ENCODE measurements around the gene C1orf232. TPM values are rescaled to one million over a fixed set of nuclear protein-coding genes. Genes with fewer than 3 reads are reported as not detected.

C1orf232 gene
- total and polyA plus RNA-seq, 8 donors = not detected

DNA sequence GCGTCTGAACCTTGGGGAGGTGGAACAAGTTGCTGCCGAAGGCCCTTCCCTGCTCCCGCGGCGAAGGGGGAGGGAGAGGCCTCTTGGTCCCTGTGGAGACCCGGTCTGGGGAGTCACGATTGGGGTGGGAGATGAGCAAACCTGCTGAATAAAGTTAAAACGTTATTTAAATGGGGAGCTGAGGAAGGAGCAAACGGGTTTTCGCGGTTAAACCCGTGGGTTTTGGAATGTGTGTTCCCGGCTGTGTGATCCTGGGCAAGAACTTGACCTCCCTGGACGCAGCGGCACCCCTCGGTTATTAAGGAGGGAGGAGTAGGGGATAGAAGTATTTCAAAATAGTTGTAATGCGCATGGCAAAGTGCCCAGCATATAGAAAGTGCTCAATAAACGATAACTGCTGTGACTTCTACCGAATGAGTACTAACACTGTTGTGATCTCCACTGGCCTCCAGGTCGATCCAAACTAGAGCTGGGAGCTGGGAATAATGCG lies 6.5 kb downstream of the C1orf232 start:
- Histone ChIP-seq H3K27me3 (peaks cover 0 to 72% of the 10 kb centered on the region in 2 donors), H3K4me1 (peaks cover 0 to 30% of the 10 kb centered on the region in 2 donors), H3K9me3 (no peaks in the 10 kb centered on the region), H3K4me3 (peak overlapping the region; percentile 29 to 53), H3K27ac (no peak overlapping the region), H3K36me3 (no peaks in the 10 kb centered on the region)
- DNase-seq (no peak), ATAC-seq (no peak)
- intact Hi-C loops (cut with DNase I) = loop anchor here in 1 of 2 donors (10.0 kb wide), 1 partner anchor 127 kb away; no protein-coding TSS in a partner anchor
- TF ChIP-seq, protein P1, sequence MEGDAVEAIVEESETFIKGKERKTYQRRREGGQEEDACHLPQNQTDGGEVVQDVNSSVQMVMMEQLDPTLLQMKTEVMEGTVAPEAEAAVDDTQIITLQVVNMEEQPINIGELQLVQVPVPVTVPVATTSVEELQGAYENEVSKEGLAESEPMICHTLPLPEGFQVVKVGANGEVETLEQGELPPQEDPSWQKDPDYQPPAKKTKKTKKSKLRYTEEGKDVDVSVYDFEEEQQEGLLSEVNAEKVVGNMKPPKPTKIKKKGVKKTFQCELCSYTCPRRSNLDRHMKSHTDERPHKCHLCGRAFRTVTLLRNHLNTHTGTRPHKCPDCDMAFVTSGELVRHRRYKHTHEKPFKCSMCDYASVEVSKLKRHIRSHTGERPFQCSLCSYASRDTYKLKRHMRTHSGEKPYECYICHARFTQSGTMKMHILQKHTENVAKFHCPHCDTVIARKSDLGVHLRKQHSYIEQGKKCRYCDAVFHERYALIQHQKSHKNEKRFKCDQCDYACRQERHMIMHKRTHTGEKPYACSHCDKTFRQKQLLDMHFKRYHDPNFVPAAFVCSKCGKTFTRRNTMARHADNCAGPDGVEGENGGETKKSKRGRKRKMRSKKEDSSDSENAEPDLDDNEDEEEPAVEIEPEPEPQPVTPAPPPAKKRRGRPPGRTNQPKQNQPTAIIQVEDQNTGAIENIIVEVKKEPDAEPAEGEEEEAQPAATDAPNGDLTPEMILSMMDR (IDR thresholded peaks at IDR 0.05) = no peak

DNA sequence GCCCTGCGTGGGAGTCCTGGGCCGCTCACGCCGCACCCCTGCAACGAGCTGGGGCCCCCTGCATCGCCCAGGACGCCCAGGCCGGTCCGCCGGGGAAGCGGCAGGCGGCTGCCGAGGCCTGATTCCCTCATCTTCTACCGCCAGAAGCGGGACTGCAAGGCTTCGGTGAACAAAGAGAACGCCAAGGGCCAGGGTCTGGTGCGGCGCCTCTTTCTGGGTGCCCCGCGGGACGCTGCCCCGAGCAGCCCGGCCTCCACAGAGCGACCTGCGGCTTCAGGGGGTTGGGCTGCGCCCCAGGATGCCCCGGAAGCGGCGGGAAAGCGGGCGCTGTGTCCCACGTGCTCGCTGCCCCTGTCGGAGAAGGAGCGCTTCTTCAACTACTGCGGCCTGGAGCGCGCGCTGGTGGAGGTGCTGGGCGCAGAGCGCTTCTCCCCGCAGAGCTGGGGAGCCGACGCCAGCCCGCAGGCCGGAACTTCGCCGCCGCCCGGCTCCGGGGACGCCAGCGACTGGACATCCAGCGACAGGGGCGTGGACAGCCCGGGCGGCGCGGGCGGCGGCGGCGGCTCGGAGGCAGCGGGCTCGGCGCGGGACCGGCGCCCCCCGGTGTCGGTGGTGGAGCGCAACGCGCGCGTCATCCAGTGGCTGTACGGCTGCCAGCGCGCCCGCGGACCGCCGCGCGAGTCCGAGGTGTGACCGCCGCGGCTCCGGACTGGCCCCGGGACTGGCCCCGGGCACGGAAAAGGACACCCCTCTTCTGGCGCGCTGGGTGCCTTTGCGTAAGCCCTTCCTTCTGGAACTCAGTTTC lies 7.1 kb downstream of the C1orf232 start:
- DNase-seq = peak in 2 of 4 donors; percentile 67 to 89
- Histone ChIP-seq H3K27me3 (peaks cover 0 to 78% of the 10 kb centered on the region in 2 donors), H3K36me3 (no peaks in the 10 kb centered on the region), H3K27ac (peak overlapping the region in 1 of 2 donors; percentile 41), H3K9me3 (no peaks in the 10 kb centered on the region), H3K4me1 (peaks cover 0 to 30% of the 10 kb centered on the region in 2 donors), H3K4me3 (peak overlapping the region; percentile 29 to 53)
- peak; percentile 74 for ATAC-seq
- intact Hi-C loops (cut with DNase I) = loop anchor here in 1 of 2 donors (10.0 kb wide), 1 partner anchor 127 kb away; no protein-coding TSS in a partner anchor
- TF ChIP-seq, protein P1 (IDR thresholded peaks at IDR 0.05) = no peak

DNA sequence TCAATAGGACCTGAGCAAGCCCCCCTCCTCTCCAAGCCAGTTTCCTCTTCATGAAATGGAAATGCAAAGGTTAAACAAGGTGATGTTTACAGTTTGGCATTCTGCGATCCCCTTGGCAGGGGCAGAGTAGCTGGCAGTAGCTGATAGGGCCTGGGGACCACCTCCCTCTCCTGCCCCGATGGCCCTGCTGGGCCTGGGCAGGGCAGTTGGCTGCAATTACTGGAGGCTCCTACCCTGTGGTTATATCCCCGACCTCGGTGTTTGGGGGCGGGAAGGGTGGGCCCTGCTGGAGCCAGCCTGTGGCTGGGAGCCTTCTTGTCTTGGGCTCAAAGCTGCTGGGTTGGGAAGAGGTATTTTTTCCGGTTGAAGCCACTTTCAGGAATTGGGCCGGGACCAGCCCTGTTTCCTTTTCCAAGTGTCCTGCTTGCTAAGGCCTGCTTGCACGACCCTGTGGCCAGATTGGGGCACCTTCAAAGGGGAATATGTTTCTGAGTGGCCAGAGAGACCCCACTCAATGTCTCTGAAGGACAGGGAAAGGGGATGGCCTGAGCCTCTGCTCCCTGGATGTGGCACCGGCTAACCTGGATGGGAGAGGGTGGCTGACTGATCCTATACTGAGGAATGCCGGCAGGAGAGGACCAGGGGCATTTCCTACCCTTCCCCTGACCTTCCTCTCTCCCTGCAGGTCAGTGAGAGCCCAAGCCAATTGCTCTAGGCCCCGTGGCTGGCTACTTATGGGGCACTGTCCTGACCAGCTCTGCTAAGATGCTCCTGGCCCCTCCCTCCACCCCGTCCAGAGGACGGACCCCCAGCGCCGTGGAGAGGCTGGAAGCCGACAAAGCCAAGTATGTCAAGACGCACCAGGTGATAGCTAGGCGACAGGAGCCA lies 8.0 kb downstream of the C1orf232 start:
- Histone ChIP-seq H3K36me3 (no peaks in the 10 kb centered on the region), H3K4me1 (peaks cover 0 to 30% of the 10 kb centered on the region in 2 donors), H3K27me3 (peaks cover 0 to 87% of the 10 kb centered on the region in 2 donors), H3K27ac (peak overlapping the region in 1 of 2 donors; percentile 50), H3K4me3 (peak overlapping the region; percentile 29 to 53), H3K9me3 (no peaks in the 10 kb centered on the region)
- no peak for ATAC-seq
- no peak for DNase-seq
- intact Hi-C loops (cut with DNase I) = loop anchor here in 1 of 2 donors (10.0 kb wide), 1 partner anchor 126 kb away; no protein-coding TSS in a partner anchor
- TF ChIP-seq, protein P1 (IDR thresholded peaks at IDR 0.05) = no peak

DNA sequence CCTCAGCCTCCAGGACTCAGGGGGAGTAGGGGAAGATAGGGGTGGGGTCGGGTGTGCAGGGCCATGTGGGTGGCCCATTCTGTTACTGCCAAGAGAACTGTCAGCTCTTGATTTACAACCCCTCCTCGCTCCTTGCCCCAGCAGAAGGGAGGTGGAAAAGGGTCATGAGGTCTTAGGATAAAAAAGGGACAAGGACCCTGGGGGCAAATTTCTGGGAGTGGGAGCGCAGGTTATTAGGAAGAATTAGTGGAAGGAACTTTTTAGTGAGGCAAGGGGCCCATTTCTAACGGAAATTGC lies 9.1 kb downstream of the C1orf232 start:
- H3K27me3 ChIP-seq = peaks cover 0 to 81% of the 10 kb centered on the region in 2 donors
- intact Hi-C loops (cut with DNase I) = loop anchor here in 1 of 2 donors (10.0 kb wide), 1 partner anchor 125 kb away; no protein-coding TSS in a partner anchor
- no peak for DNase-seq

More for the DNA sequence above, 9.1 kb downstream of the C1orf232 start:
- Histone ChIP-seq H3K36me3 (no peaks in the 10 kb centered on the region), H3K9me3 (no peaks in the 10 kb centered on the region), H3K4me3 (peak overlapping the region; percentile 18 to 53), H3K27ac (peak overlapping the region; percentile 41 to 50), H3K4me1 (peaks cover 0 to 29% of the 10 kb centered on the region in 2 donors)
- no peak for ATAC-seq
- TF ChIP-seq, protein P1 (IDR thresholded peaks at IDR 0.05) = no peak

Measured in left lung (tissue), 10 donors.